Mucosa of descending colon (tissue), 3 donors: ENCODE measurements around the gene JSRP1. TPM values are rescaled to one million over a fixed set of nuclear protein-coding genes. Genes with fewer than 3 reads are reported as not detected.

Experiments
- ATAC-seq: fragments of 200-7000 bp; cut with Tn5 transposase; one replicate; pipeline ENCODE4 v1.9.1; 2020; ENCODE audit warnings: mild to moderate bottlenecking, moderate library complexity
- DNase-seq, 3 donors: peaks; one replicate each; pipeline ENCODE4 v3.0.0-alpha.2; 2020
- H3K36me3 ChIP-seq: fragments of 200-600 bp; one replicate; pipeline ENCODE4 v1.8.0; 2021; ENCODE audit warnings: low read depth, mild to moderate bottlenecking
- H3K4me1 ChIP-seq: fragments of 200-600 bp; one replicate; pipeline ENCODE4 v1.8.0; 2021; ENCODE audit warnings: low read depth, mild to moderate bottlenecking
- H3K4me3 ChIP-seq: fragments of 200-600 bp; one replicate; pipeline ENCODE4 v1.8.0; 2021; ENCODE audit warnings: mild to moderate bottlenecking
- H3K9me3 ChIP-seq: fragments of 200-600 bp; one replicate; pipeline ENCODE4 v1.8.0; 2021; ENCODE audit warnings: mild to moderate bottlenecking
- CTCF ChIP-seq: fragments of 200-600 bp; IDR thresholded peaks from one replicate; pipeline ENCODE4 v1.8.0; 2022; ENCODE audit warnings: antibody characterized with exemption, mild to moderate bottlenecking
- intact Hi-C, 2 donors: fragments of 100-400 bp; cut with DNase I in 1 of 2; cut with micrococcal nuclease in 1 of 2; formaldehyde crosslinking; loops; one replicate each; pipeline versions ENCODE4 v1.11.0 to v1.11.1; 2022; cut with DNase I, micrococcal nuclease
- total RNA-seq, 3 donors: library from RNA; stranded (reverse); fragmentation: NEBNext Ultra II Directional in 2 of 3; extraction: Animal tissue kit (Norgen Biotek cat#: 25700) in 2 of 3; gene quantifications; one replicate each; pipeline versions ENCODE4 v1.2.1 to v1.2.4, GENCODE V29; 2021 to 2023
- donor health status: DM: no; HTN: no; CAD: no; lungs with moderate emphysema.
- donor health status: DM: no; HTN: no; CAD: no.
- donor health status: DM: no; HTN: yes; CAD: no.

The JSRP1 gene
- total RNA-seq, 3 donors from 2014 or later: 0.38 to 2.4 (median 0.87) TPM

- intact Hi-C loops: loop anchor here in 1 of 2 donors (10.0 kb wide), 1 partner anchor 124 kb away; the partner anchor contains the start of gene AP3D1
- peak; percentile 51 to 81 (median 77) for DNase-seq
- peak; percentile 48 for ATAC-seq
- no peak for TF ChIP-seq CTCF
- H3K4me3 ChIP-seq: no peak overlapping the region
- H3K36me3 ChIP-seq: no peaks in the 10 kb centered on the region
- peaks cover 31% of the 10 kb centered on the region for H3K4me1 ChIP-seq
- no peaks in the 10 kb centered on the region for H3K9me3 ChIP-seq
Observed at GRCh38 chr19:2278459-2279158, 22.4 kb upstream of the JSRP1 start.

DNA sequence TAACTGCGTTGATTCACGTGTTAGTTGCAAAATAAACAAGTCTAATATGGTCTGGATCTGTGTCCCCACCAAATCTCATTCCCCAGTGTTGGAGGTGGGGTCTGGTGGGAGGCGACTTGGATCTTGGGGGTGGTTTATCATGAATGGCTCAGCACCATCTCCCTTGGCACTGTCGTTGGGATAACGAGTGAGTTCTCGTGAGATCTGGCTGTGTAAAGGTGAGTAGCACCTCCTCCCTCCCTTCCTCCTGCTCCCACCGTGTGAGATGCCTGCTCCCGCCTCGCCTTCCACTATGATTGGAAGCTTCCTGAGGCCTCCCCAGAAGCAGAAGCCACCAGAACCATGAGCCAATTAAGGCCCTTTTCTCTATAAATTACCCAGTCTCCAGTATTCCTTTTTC lies 20.9 kb upstream of the JSRP1 start:
- H3K4me1 ChIP-seq: peaks cover 44% of the 10 kb centered on the region
- ATAC-seq (no peak), DNase-seq (no peak)
- no peak for TF ChIP-seq CTCF
- no peaks in the 10 kb centered on the region for H3K36me3 ChIP-seq
- H3K4me3 ChIP-seq: no peak overlapping the region
- H3K9me3 ChIP-seq: no peaks in the 10 kb centered on the region
- intact Hi-C loops: loop anchor here in 1 of 2 donors (10.0 kb wide), 1 partner anchor 122 kb away; the partner anchor contains the start of gene AP3D1

- intact Hi-C loops: loop anchor here in 1 of 2 donors (10.0 kb wide), 1 partner anchor 122 kb away; the partner anchor contains the start of gene AP3D1
- no peak for DNase-seq
- no peak overlapping the region for H3K4me3 ChIP-seq
- no peak for ATAC-seq
- TF ChIP-seq CTCF: no peak
- peaks cover 51% of the 10 kb centered on the region for H3K4me1 ChIP-seq
- no peaks in the 10 kb centered on the region for H3K9me3 ChIP-seq
- H3K36me3 ChIP-seq: no peaks in the 10 kb centered on the region
Observed at GRCh38 chr19:2276429-2276986, 20.3 kb upstream of the JSRP1 start.

DNA sequence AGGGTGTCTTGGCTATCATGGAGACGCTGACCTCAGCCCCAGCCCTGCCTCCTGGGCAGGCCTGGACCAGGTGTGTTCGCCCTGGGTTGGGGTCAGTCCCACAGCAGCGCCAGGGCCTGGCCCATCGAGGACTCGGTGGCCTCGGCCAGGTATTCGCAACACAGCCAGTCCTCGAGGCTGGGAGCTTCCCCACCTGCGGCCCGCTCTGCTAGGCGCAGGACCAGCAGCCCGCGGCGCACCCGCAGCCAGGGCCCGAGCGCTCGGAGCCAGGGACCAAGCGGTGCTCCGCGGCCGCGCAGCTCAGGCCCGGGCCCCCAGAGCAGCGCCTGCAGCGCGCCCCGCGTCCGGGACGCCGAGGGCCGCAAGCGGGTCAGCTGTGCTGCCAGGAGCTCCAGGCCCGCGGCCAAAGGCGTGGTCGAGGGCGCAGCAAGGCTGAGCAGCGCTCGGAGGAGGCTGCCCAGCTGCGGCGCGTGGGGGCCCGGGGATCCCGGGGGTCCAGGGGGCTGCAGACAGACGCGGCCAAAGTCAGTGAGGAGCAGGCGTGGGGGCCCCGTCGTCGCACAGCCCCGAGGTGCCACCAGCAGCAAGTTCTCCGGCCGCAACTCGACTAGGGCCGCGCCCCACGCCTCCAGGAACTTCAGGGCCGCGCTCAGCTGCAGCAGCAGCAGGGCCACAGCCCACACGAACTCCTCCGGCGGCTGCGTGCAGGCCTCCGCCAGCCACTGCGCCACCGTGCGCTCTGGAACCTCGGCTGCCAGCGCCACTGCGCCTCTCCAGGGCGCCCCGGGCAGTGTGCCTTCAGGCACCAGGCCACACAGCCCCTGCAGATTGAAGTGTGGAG lies 19.6 kb upstream of the JSRP1 start:
- DNase-seq (peak; percentile 63 to 78 (median 78)), ATAC-seq (peak; percentile 67)
- no peaks in the 10 kb centered on the region for H3K36me3 ChIP-seq
- peaks cover 56% of the 10 kb centered on the region for H3K4me1 ChIP-seq
- H3K9me3 ChIP-seq: no peaks in the 10 kb centered on the region
- intact Hi-C loops: loop anchor here in 1 of 2 donors (10.0 kb wide), 1 partner anchor 121 kb away; the partner anchor contains the start of gene AP3D1
- H3K4me3 ChIP-seq: no peak overlapping the region
- no peak for TF ChIP-seq CTCF

DNA sequence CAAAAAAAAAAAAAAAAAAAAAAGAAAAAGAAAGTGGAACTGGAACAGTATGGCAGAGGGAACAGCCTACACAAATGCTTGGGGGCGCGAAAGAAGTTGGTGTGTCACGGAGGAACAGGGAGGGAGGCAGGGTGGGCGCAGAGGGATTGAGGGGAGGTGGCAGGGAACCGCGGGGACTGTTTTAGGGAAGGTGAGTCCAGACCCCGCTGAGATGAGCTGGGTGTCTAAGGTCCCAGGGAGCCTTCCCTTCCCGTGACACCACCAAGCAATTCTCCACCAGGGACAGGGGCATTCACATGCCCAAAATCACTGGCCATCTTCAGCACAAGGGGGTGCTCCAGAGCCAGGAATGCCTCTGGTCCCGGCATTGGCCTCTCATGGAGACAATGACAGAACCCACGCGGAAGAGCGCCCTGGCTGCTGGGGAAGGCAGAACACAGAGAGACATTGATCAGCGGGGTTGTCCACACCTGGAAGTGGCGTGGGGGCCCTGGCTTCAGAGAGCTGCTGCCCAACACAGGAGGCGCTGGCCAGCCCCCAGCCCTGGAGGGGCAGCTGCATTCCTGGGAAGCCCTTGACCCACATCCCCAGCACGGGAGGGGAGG lies 18.8 kb upstream of the JSRP1 start:
- Histone ChIP-seq H3K4me3 (no peak overlapping the region), H3K4me1 (peaks cover 56% of the 10 kb centered on the region), H3K9me3 (no peaks in the 10 kb centered on the region), H3K36me3 (no peaks in the 10 kb centered on the region)
- DNase-seq: peak; percentile 73 to 84 (median 84)
- TF ChIP-seq CTCF: peak; percentile 51
- ATAC-seq: peak; percentile 39
- intact Hi-C loops: loop anchor here (5.0 to 10.0 kb wide), 2 partner anchors 38 to 120 kb away; partner anchors contain the start of genes AP3D1 (in 1 of the 2), PLEKHJ1 (in 1 of the 2) and SF3A2 (in 1 of the 2)
